Hematopoietic multipotent progenitor cell treated with erythropoietin and hydrocortisone succinate and interleukin-3 and kit ligand, for 8 days (in vitro differentiated cells): ENCODE measurements around the gene KRT77.
"Not testable (repeated sequence)": the region's sequence is repeated elsewhere in the genome, so short reads cannot be mapped to it uniquely, and the experiment has no call there.

Experiments used
- DNase-seq: peaks from one replicate; pipeline ENCODE4 v3.0.0-alpha.2; 2015

Gene KRT77

GRCh38 chr12:52703424-52703823, at the start of gene KRT77:
KRT77 (minus strand) TSS chr12:52703524; CDS start chr12:52703434, 90 bp downstream.
- no peak for DNase-seq

- no peak for DNase-seq
Observed at GRCh38 chr12:52752516-52752915, 49.2 kb upstream of the KRT77 start.

- DNase-seq, result no peak
Observed at GRCh38 chr12:52751795-52752194, 48.5 kb upstream of the KRT77 start.

GRCh38 chr12:52750532-52750931, 47.2 kb upstream of the KRT77 start:
- DNase-seq, result not testable (repeated sequence)

- DNase-seq, result no peak
Observed at GRCh38 chr12:52749827-52750226, 46.5 kb upstream of the KRT77 start.

GRCh38 chr12:52748578-52748977, 45.3 kb upstream of the KRT77 start:
- DNase-seq, result no peak

- no peak for DNase-seq
Observed at GRCh38 chr12:52745554-52745953, 42.2 kb upstream of the KRT77 start.

- DNase-seq, result no peak
Observed at GRCh38 chr12:52744493-52745156, 41.3 kb upstream of the KRT77 start.

GRCh38 chr12:52742822-52743457, 39.6 kb upstream of the KRT77 start:
- DNase-seq, result no peak

DNA sequence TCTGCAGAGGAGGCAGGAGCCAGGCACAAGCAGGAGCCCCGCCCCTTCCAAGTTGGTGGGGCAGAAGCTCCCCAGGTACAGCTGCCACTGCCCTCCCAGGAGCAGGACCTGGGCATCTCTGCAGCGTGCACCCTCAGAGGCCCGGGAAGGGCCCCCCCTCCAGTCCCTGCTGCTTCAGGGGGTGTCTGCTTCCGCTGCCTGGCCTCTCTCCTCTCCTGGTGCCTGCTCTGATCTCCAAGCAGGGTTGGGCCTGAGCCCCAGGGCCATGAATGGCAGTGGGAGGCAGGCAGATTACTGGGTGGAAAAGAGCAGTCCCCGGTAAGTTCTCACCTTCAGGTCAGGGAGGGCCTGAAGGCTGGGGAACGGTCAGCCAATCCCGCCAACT, 38.9 kb upstream of the KRT77 start:
- DNase-seq, result no peak

- DNase-seq, result peak; percentile 66
Observed at GRCh38 chr12:52741375-52742195, 38.3 kb upstream of the KRT77 start.

GRCh38 chr12:52740584-52740983, 37.3 kb upstream of the KRT77 start:
- DNase-seq, result peak; percentile 56

GRCh38 chr12:52739963-52740362, 36.6 kb upstream of the KRT77 start:
- no peak for DNase-seq

- DNase-seq, result no peak
Observed at GRCh38 chr12:52735816-52736632, 32.7 kb upstream of the KRT77 start.

DNA sequence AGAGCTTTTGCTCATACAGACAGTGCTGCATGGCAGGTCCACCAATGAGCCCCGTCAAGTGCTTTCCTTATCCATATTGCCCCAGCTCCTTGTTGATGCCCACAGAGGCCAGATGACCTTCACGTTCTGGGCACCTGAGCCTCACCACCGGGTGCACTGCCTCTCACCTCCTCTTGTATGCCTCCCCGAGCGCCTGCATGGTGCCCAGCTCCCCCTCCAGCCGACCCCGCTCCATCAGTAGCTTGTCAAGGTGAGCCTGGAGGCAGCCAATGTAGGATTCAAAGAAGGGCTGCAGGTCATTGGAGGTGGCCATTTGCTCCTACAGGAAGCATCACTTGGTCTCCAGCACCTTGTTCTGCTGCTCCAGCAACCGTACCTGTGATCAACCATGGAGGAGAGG, 31.8 kb upstream of the KRT77 start:
- DNase-seq, result no peak

- no peak for DNase-seq
Observed at GRCh38 chr12:52730793-52731192, 27.5 kb upstream of the KRT77 start.

GRCh38 chr12:52730383-52730782, 27.1 kb upstream of the KRT77 start:
- no peak for DNase-seq

- DNase-seq, result no peak
Observed at GRCh38 chr12:52729147-52729546, 25.8 kb upstream of the KRT77 start.

- DNase-seq, result no peak
Observed at GRCh38 chr12:52728374-52728773, 25.1 kb upstream of the KRT77 start.

DNA sequence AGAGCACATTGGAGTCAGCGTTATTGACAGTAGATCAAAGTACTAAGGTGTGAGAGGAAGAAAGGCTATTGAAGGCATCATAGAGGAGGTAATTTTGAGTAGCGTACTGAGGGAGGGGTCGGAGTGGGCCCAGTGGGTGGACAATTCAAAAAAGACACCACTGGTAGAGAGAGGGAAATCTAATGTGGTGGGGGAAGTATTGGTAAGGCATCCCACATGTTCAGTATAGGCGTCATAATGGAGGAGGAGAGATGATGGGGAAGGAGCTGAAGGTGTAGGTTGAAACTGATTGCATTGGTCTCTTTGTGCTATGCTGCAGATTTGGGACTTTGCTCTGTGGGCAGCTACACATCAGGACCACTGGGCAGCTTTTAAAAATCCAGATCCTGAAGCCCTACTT, 23.7 kb upstream of the KRT77 start:
- DNase-seq, result no peak

- no peak for DNase-seq
Observed at GRCh38 chr12:52726451-52726850, 23.1 kb upstream of the KRT77 start.

DNA sequence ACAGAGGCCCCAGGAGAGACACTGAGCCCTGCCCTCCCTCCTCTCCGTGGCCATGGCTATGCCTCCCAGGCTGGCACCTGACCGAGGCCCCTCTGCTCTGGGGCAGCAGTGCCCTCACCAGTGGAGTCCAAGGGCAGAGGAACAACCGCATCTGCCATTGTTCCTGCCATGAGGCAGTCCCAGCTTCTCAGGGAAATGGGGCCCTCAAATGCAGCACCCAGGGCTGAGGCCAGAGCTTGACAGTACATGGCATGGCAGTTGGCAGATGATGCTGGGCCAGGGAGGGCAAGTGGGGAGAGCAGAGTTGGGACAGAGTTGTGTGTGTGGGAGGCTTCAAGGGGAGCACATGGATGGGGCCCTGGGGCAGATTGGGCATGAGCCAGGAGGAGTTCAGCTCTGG, 21.1 kb upstream of the KRT77 start:
- no peak for DNase-seq

DNA sequence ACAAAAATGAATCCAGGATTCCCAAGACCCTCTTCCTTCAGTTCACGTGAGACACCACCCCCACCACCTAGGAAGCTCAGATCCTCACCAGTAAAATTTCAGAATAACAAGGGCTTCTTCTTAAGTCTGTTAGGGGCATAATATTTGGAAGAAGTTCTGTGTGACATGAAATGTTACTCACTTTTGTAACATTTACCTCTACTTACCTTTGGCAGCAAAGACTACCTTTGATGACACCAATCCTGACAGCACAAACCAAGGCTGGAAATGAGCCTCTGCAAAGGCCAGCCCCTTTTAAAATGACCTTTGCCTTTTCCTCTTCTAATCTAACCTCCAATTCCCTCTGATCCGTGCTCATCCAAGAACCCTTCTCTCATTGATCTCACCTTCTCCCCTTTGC, 19.4 kb upstream of the KRT77 start:
- DNase-seq, result no peak
